ENCODE measurements around the gene SFT2D3. TPM values are rescaled to one million over a fixed set of nuclear protein-coding genes. Genes with fewer than 3 reads are reported as not detected.
A peak's percentile ranks its signal among the peaks of the same experiment; 100 is the strongest.

SFT2D3 gene
- total RNA-seq, 1 donor, result 5.8 TPM

GRCh38 chr2:127678531-127678930 lies 22.8 kb upstream of the SFT2D3 start:
- H4K20me1 ChIP-seq (ENCODE audit: insufficient read depth, low read length), result no peaks in the 10 kb centered on the region
- H3K4me2 ChIP-seq (ENCODE audit: insufficient read depth, low read length), result no peak overlapping the region
- H3K27me3 ChIP-seq (ENCODE audit: insufficient read depth, low read length), result peaks cover 32% of the 10 kb centered on the region
- peaks cover 14% of the 10 kb centered on the region for H3K4me1 ChIP-seq (ENCODE audit: insufficient read depth, low read length)
- no peak for DNase-seq (ENCODE audit: insufficient read length, low spot score, missing footprints)
- H3K36me3 ChIP-seq (ENCODE audit: insufficient read depth, low read length), result no peaks in the 10 kb centered on the region
- no peaks in the 10 kb centered on the region for H3K79me2 ChIP-seq (ENCODE audit: insufficient read depth, low read length)
- no peak overlapping the region for H3K27ac ChIP-seq (ENCODE audit: low read depth, low read length)
- no peak overlapping the region for H3K4me3 ChIP-seq (ENCODE audit: insufficient read depth, low read length)
- TF ChIP-seq, protein P1, sequence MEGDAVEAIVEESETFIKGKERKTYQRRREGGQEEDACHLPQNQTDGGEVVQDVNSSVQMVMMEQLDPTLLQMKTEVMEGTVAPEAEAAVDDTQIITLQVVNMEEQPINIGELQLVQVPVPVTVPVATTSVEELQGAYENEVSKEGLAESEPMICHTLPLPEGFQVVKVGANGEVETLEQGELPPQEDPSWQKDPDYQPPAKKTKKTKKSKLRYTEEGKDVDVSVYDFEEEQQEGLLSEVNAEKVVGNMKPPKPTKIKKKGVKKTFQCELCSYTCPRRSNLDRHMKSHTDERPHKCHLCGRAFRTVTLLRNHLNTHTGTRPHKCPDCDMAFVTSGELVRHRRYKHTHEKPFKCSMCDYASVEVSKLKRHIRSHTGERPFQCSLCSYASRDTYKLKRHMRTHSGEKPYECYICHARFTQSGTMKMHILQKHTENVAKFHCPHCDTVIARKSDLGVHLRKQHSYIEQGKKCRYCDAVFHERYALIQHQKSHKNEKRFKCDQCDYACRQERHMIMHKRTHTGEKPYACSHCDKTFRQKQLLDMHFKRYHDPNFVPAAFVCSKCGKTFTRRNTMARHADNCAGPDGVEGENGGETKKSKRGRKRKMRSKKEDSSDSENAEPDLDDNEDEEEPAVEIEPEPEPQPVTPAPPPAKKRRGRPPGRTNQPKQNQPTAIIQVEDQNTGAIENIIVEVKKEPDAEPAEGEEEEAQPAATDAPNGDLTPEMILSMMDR (IDR thresholded peaks at IDR 0.05; ENCODE audit: extremely low read depth, low read depth, low read length), result no peak
- H3K9me3 ChIP-seq (ENCODE audit: low read depth, low read length), result no peaks in the 10 kb centered on the region
- H2AFZ ChIP-seq (ENCODE audit: low read length), result no peak overlapping the region

- Histone ChIP-seq H3K79me2 (ENCODE audit: insufficient read depth, low read length) (no peaks in the 10 kb centered on the region), H4K20me1 (ENCODE audit: insufficient read depth, low read length) (no peaks in the 10 kb centered on the region), H3K9me3 (ENCODE audit: low read depth, low read length) (no peaks in the 10 kb centered on the region), H2AFZ (ENCODE audit: low read length) (no peak overlapping the region), H3K4me3 (ENCODE audit: insufficient read depth, low read length) (no peak overlapping the region), H3K27me3 (ENCODE audit: insufficient read depth, low read length) (peaks cover 31% of the 10 kb centered on the region), H3K4me2 (ENCODE audit: insufficient read depth, low read length) (no peak overlapping the region), H3K4me1 (ENCODE audit: insufficient read depth, low read length) (peaks cover 14% of the 10 kb centered on the region), H3K36me3 (ENCODE audit: insufficient read depth, low read length) (no peaks in the 10 kb centered on the region), H3K27ac (ENCODE audit: low read depth, low read length) (no peak overlapping the region)
- TF ChIP-seq, protein P1 (IDR thresholded peaks at IDR 0.05; ENCODE audit: extremely low read depth, low read depth, low read length), result no peak
- DNase-seq (ENCODE audit: insufficient read length, low spot score, missing footprints), result peak; percentile 72
Observed at GRCh38 chr2:127678991-127679390, 22.3 kb upstream of the SFT2D3 start.

DNA sequence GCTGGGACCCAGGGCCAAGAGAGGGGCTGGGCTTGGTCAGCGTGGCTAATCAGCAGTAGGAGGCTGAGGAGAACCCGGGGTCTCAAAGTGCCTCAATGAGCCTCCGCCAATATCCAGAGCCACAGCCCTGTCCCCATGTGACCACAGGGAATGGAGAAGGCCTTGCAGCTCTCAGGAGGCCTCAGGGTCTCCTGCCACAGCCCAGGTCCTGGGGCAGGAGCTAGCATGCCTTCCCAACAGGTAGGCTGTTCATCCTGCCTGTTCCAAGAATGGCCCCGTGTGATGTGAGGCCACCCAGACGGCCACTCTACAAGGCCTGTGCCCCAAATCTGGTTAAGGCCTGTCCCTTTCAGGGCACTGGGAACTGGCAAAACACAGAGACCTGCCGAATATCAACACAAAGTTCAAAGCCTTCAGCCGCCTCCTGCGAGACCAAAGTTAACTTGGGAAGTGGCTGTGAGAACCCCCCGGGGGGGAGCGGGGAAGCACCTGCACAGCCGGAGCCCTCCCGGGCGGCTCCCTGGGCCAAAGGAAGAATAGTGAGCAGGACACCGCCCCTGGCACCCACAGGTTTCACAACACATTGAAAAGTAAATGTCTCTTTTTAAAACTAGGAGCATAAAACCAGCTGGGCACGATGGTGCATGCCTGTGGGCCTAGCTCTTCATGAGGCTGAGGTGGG lies 21.5 kb upstream of the SFT2D3 start:
- H3K79me2 ChIP-seq (ENCODE audit: insufficient read depth, low read length), result no peaks in the 10 kb centered on the region
- H3K36me3 ChIP-seq (ENCODE audit: insufficient read depth, low read length), result no peaks in the 10 kb centered on the region
- H3K4me1 ChIP-seq (ENCODE audit: insufficient read depth, low read length), result peaks cover 14% of the 10 kb centered on the region
- H3K27ac ChIP-seq (ENCODE audit: low read depth, low read length), result no peak overlapping the region
- H2AFZ ChIP-seq (ENCODE audit: low read length), result no peak overlapping the region
- peaks cover 23% of the 10 kb centered on the region for H3K27me3 ChIP-seq (ENCODE audit: insufficient read depth, low read length)
- TF ChIP-seq, protein P1 (IDR thresholded peaks at IDR 0.05; ENCODE audit: extremely low read depth, low read depth, low read length), result no peak
- H3K9me3 ChIP-seq (ENCODE audit: low read depth, low read length), result no peaks in the 10 kb centered on the region
- DNase-seq (ENCODE audit: insufficient read length, low spot score, missing footprints), result peak; percentile 78
- H4K20me1 ChIP-seq (ENCODE audit: insufficient read depth, low read length), result no peaks in the 10 kb centered on the region
- H3K4me2 ChIP-seq (ENCODE audit: insufficient read depth, low read length), result no peak overlapping the region
- H3K4me3 ChIP-seq (ENCODE audit: insufficient read depth, low read length), result no peak overlapping the region

GRCh38 chr2:127680706-127681287 lies 20.5 kb upstream of the SFT2D3 start:
- TF ChIP-seq, protein P1 (IDR thresholded peaks at IDR 0.05; ENCODE audit: extremely low read depth, low read depth, low read length), result no peak
- H3K4me3 ChIP-seq (ENCODE audit: insufficient read depth, low read length), result peak overlapping the region; percentile 61
- no peaks in the 10 kb centered on the region for H4K20me1 ChIP-seq (ENCODE audit: insufficient read depth, low read length)
- H3K4me1 ChIP-seq (ENCODE audit: insufficient read depth, low read length), result peaks cover 11% of the 10 kb centered on the region
- H3K4me2 ChIP-seq (ENCODE audit: insufficient read depth, low read length), result peak overlapping the region; percentile 74
- H3K36me3 ChIP-seq (ENCODE audit: insufficient read depth, low read length), result no peaks in the 10 kb centered on the region
- H3K79me2 ChIP-seq (ENCODE audit: insufficient read depth, low read length), result no peaks in the 10 kb centered on the region
- H3K27me3 ChIP-seq (ENCODE audit: insufficient read depth, low read length), result peaks cover 23% of the 10 kb centered on the region
- H3K9me3 ChIP-seq (ENCODE audit: low read depth, low read length), result no peaks in the 10 kb centered on the region
- no peak overlapping the region for H3K27ac ChIP-seq (ENCODE audit: low read depth, low read length)
- peak overlapping the region; percentile 85 for H2AFZ ChIP-seq (ENCODE audit: low read length)
- DNase-seq (ENCODE audit: insufficient read length, low spot score, missing footprints), result peak; percentile 65

Measured in osteoblast (primary cell).